GM21717 (cell line): ENCODE data around the gene UBASH3A.

ENCODE experiments used
- ATAC-seq: cut with Tn5 transposase; IDR thresholded peaks from one replicate; pipeline ENCODE4 v1.9.1; 2021; ENCODE audit warnings: mild to moderate bottlenecking, moderate library complexity; ENCODE audit not compliant: unreplicated experiment

UBASH3A gene

DNA sequence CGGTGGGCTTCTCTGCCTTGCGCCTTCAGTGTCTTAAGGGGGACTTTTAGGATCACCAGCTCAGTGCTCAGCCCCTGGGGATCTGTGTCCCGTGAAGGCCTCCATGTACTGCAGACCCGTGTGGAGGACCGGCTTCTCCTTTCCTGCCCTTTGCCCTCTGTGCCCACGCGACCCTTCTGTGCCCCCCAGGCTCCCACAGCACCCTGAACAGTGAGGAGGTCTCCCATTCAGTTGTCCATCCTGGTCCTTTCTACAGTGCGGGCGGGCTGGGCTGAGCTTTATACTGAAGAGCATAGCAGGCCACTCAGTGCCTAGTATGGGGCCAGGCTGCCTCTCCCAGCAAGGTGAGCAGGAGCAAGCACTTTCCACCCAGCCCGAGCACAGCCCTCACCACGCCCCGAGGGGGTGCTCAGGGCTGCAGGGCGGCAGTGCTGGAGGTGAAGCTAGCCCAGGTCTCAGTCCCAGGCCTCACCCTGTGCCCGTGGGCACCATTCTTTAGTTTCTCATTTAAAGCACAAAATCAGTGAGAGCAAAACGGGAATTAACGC, 29.7 kb upstream of the UBASH3A start:
- no peak for ATAC-seq

DNA sequence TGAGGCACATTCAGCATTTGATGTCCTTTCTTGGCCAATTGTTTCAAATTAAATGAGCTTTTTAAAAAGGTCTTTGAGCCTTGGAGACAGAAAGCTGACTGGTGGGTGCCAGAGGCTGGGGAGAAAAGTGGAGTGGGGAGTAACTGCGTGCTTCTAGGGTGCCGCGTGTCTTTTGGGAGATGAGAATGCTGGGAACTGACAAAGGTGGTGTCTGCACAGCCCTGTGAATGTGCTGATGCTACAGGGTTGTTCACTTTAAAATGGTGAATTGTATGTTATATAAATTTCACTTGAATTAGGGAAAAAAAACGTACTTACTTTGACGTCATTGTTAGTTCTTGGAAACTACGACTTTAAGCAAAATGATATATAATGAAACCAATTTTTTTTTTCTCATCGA, 29.2 kb upstream of the UBASH3A start:
- ATAC-seq, result no peak

DNA sequence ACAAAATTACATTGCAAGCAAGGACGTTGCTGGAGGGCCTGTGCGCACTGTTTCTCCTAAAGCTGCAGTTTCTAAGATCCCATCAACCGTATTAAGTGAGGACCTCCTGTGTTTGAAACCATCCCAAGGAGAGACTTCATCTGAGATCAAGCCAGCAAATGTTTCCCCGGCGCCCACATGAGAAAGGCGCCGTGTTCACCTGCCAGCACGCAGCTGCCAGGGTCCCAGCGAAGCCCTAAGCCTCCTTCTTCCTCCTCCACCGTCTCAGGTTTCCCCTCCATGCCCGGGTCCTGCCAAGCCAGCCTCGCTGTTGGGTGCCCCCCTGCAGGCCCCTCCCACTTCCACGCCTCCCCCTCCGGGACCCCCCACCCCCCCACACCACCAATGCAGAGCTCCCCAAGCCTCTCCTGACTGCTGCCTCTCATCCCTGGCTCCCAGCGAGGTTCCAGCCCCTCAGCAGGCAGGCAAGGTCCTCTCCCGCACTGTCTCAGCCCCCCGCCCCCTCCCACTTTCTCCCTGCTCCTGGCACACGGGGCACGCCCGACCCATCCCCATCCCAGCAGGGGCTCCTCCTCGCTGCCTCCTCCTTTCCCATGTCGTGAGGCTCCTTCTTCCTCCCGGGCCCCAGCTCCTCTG, 28.7 kb upstream of the UBASH3A start:
- ATAC-seq, result no peak

GRCh38 chr21:42375506-42375905, 28.2 kb upstream of the UBASH3A start:
- ATAC-seq, result no peak

DNA sequence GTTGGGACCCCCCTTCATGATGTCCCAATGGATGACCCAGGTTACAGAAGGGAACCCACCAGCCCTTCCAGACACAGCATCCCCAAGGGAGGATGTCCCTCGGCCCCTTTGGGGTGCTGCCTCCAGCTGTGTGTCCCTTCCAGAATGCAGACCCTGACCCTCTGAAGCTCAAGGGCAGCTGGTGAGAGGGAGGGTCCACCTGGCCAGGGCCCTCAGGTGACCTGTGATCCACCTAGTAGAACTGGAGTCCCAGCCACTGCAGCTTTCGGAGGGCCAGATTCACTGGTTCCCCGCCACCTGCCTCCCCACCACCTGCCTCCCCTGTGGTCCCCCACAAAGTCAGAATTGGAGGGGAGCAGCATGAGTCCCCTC, 27.8 kb upstream of the UBASH3A start:
- ATAC-seq, result no peak

DNA sequence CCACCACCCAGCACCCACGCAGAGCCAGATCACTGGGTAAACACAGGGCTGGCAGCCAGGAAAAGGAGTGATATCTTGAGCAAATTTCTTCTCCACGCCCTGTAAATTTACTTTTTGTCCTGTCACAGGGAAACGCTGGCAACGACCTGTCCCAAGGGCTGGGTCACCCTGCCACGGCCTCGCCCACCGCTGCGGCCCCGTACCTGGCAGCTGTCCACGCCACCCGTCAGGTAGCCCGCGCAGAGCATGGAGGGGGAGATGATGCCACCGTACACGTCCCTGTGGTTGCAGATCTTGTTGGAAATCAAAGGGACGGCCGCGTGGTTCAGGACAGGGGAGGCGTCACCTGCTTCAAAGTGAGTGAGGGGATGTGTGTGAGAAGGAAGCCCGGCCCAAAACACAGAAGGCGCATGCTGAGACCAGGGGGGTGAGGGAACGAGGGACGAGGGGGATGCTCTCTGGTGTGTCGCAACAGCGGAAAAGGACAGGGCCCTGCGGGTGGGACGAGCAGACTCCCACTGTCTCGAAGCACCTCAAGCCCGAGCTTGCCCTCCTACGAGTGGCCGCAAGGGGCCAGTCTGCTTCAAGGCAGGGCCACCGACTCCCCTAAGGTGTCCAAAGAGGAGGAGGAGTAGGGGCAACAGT, 27.2 kb upstream of the UBASH3A start:
- ATAC-seq, result no peak

DNA sequence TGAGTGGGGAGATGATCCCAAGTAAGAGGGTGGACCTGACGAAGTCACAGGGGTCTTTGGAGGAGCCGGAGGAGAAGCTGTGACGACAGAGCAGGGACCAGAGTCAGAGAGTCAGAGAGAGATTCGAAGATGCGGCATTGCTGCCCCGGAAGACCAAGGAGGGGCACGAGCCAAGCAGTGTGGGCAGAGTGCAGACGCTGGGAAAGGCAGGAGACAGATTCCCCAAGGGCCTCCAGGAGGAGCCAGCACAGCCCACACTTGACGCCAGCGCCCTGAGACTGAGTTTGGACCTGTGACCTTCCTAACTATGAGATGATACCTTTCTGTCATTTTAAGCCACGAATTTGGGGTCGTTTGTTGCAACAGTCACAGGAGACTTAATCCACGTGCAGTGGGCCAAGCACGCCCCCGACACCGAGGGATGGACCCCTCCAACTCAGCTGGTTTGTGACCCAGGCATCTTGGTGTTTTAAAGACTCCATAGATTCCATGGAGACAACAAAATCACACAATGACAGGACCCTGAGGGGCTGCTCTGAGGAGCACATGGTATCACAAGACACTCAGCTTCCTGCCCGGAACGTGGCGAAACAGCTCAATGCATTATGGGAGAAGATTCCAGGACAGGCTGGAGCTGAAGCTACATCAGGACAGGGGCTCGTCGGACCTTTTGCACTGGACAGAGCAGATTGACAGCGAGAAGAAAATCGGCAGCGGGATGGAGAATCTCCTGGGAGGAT, 26.3 kb upstream of the UBASH3A start:
- no peak for ATAC-seq

GRCh38 chr21:42377951-42378340, 25.8 kb upstream of the UBASH3A start:
- ATAC-seq, result no peak

GRCh38 chr21:42378418-42378817, 25.3 kb upstream of the UBASH3A start:
- no peak for ATAC-seq

- no peak for ATAC-seq
These were observed 24.1 kb upstream of the UBASH3A start for GRCh38 chr21:42379426-42380215.

- ATAC-seq, result no peak
These were observed 22.2 kb upstream of the UBASH3A start for GRCh38 chr21:42381347-42381984.

GRCh38 chr21:42382915-42383314, 20.8 kb upstream of the UBASH3A start:
- ATAC-seq, result no peak

- no peak for ATAC-seq
These were observed 20.4 kb upstream of the UBASH3A start for GRCh38 chr21:42383331-42383730.

GRCh38 chr21:42384156-42384945, 19.4 kb upstream of the UBASH3A start:
- ATAC-seq, result no peak

- ATAC-seq, result no peak
These were observed 18.7 kb upstream of the UBASH3A start for GRCh38 chr21:42384989-42385388.

GRCh38 chr21:42385619-42386018, 18.1 kb upstream of the UBASH3A start:
- ATAC-seq, result no peak

DNA sequence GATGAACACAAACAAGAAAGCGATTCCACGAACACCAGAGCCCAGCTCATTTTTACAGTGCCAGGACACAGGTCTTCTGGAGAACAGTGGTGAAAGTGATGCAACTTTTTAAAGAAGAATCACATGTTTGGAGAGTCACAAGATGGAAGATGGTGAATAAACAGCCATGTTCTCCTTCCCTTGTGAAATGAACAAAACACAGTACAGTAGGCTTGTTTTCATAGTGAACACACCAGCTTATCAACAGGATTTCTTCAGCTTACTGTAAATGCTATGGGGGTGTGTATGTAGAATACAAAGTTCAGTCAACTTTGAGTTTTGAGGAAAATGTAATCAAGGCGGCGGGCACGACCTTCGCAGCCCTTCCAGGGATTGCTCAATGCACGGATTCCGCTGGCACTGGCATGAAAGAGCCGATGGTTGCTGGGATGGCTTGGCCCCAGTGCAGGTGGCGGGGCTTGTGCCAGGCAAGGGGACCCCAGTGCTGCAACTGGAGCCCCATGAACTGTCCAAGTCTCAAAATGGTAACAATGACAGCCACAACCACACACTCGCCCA, 17.6 kb upstream of the UBASH3A start:
- no peak for ATAC-seq

DNA sequence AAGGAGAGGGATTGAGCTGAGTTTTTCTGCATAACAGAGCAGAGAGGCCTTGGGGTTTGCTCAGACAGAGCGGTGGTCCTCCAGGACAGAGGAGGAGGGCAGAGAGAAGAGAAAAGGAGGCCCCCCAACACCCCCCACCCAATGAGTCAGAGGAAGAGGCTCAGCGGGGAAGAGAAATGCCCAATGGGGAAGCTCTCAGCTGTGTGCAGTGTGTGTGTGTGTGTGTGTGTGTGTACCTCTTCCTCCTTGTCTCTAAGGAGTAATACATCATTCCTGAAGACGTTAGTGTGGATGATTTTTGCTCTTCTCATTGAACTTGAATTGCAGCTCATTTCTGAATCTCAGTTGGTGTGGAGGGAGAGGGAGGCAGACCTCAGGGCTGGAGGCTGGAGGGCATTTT, 16.5 kb upstream of the UBASH3A start:
- ATAC-seq, result no peak

GRCh38 chr21:42387843-42388340, 15.8 kb upstream of the UBASH3A start:
- ATAC-seq, result no peak
